ENCODE data around the gene ECM2. TPM values are rescaled to one million over a fixed set of nuclear protein-coding genes. Genes with fewer than 3 reads are reported as not detected.

The ECM2 gene
- total RNA-seq, 1 donor: 62.2 TPM

DNA sequence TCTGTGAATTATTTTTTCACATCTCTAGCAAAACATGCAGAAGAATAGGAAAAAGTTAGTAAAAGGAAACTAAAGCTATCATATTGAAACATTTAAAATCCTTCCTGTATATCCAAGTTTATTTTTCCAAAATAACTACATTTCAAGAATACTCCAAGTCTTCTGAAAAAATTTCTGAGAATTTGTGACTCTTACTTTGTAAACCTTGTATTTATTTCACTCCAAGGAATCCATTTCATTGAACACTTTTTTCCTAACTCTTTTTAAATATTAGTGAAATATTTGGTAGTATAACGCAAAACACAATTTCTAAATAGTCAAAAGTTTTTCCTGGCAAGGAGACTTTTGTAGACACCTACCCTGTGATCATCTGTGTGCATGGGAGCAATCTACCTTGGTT, 19.3 kb downstream of the ECM2 start:
- Histone ChIP-seq H3K4me3 (ENCODE audit: insufficient read depth, low read length) (no peak overlapping the region), H2AFZ (ENCODE audit: low read length) (no peak overlapping the region), H3K4me1 (ENCODE audit: insufficient read depth, low read length) (peaks cover 20% of the 10 kb centered on the region), H3K36me3 (ENCODE audit: insufficient read depth, low read length) (no peaks in the 10 kb centered on the region), H4K20me1 (ENCODE audit: insufficient read depth, low read length) (no peaks in the 10 kb centered on the region), H3K79me2 (ENCODE audit: insufficient read depth, low read length) (no peaks in the 10 kb centered on the region), H3K9me3 (ENCODE audit: low read depth, low read length) (no peaks in the 10 kb centered on the region), H3K4me2 (ENCODE audit: insufficient read depth, low read length) (no peak overlapping the region), H3K27me3 (ENCODE audit: insufficient read depth, low read length) (no peaks in the 10 kb centered on the region), H3K27ac (ENCODE audit: low read depth, low read length) (no peak overlapping the region)
- TF ChIP-seq, protein P1, sequence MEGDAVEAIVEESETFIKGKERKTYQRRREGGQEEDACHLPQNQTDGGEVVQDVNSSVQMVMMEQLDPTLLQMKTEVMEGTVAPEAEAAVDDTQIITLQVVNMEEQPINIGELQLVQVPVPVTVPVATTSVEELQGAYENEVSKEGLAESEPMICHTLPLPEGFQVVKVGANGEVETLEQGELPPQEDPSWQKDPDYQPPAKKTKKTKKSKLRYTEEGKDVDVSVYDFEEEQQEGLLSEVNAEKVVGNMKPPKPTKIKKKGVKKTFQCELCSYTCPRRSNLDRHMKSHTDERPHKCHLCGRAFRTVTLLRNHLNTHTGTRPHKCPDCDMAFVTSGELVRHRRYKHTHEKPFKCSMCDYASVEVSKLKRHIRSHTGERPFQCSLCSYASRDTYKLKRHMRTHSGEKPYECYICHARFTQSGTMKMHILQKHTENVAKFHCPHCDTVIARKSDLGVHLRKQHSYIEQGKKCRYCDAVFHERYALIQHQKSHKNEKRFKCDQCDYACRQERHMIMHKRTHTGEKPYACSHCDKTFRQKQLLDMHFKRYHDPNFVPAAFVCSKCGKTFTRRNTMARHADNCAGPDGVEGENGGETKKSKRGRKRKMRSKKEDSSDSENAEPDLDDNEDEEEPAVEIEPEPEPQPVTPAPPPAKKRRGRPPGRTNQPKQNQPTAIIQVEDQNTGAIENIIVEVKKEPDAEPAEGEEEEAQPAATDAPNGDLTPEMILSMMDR (IDR thresholded peaks at IDR 0.05; ENCODE audit: extremely low read depth, low read depth, low read length): no peak
- DNase-seq (ENCODE audit: insufficient read length, low spot score, missing footprints): no peak

DNA sequence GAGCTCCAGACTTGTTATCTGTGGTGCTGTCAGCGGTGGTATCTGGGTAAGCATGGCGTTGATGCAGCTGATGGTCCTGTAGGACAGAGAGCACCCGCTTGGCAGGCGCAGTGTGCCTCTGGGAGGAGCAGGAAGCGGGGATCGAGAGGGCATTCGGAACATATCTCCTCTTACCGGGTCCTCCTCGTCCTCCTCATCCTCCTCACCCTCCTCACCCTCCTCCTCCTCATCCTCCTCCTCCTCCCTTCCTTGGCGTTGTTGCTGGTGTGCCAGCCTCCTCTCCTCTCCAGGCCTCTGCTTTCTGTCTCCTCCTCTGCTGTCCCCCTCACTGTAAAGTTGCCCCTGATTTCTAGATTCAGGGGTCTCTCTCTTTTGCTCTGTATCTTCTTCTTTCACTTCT, 21.2 kb downstream of the ECM2 start:
- Histone ChIP-seq H3K79me2 (ENCODE audit: insufficient read depth, low read length) (no peaks in the 10 kb centered on the region), H3K4me2 (ENCODE audit: insufficient read depth, low read length) (no peak overlapping the region), H3K36me3 (ENCODE audit: insufficient read depth, low read length) (no peaks in the 10 kb centered on the region), H3K9me3 (ENCODE audit: low read depth, low read length) (no peaks in the 10 kb centered on the region), H3K4me3 (ENCODE audit: insufficient read depth, low read length) (no peak overlapping the region), H3K4me1 (ENCODE audit: insufficient read depth, low read length) (peaks cover 25% of the 10 kb centered on the region), H3K27ac (ENCODE audit: low read depth, low read length) (no peak overlapping the region), H4K20me1 (ENCODE audit: insufficient read depth, low read length) (no peaks in the 10 kb centered on the region), H2AFZ (ENCODE audit: low read length) (no peak overlapping the region), H3K27me3 (ENCODE audit: insufficient read depth, low read length) (no peaks in the 10 kb centered on the region)
- DNase-seq (ENCODE audit: insufficient read length, low spot score, missing footprints): no peak
- TF ChIP-seq, protein P1 (IDR thresholded peaks at IDR 0.05; ENCODE audit: extremely low read depth, low read depth, low read length): no peak

DNA sequence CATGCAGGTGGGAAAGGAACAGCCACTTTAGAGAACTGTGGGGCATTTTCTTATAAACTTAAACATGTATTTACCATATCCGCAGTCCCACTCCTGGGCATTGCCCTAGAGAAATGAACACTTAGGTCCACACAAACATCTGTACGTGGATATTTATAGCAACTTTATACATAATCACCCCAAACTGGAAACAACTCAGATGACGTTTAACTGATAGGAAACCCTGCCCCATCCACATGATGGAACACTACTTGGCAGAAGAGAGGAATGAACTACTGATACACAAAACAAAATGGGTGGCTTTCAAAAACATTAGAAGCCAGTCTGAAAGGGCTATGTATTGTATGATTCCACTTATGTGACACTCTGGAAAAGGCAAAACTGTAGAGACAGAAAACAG, 22.4 kb downstream of the ECM2 start:
- TF ChIP-seq, protein P1 (IDR thresholded peaks at IDR 0.05; ENCODE audit: extremely low read depth, low read depth, low read length): no peak
- Histone ChIP-seq H3K4me2 (ENCODE audit: insufficient read depth, low read length) (no peak overlapping the region), H3K4me1 (ENCODE audit: insufficient read depth, low read length) (peaks cover 24% of the 10 kb centered on the region), H3K9me3 (ENCODE audit: low read depth, low read length) (no peaks in the 10 kb centered on the region), H3K36me3 (ENCODE audit: insufficient read depth, low read length) (no peaks in the 10 kb centered on the region), H3K79me2 (ENCODE audit: insufficient read depth, low read length) (no peaks in the 10 kb centered on the region), H4K20me1 (ENCODE audit: insufficient read depth, low read length) (no peaks in the 10 kb centered on the region), H3K27me3 (ENCODE audit: insufficient read depth, low read length) (no peaks in the 10 kb centered on the region), H3K4me3 (ENCODE audit: insufficient read depth, low read length) (no peak overlapping the region), H3K27ac (ENCODE audit: low read depth, low read length) (no peak overlapping the region), H2AFZ (ENCODE audit: low read length) (no peak overlapping the region)
- DNase-seq (ENCODE audit: insufficient read length, low spot score, missing footprints): no peak

DNA sequence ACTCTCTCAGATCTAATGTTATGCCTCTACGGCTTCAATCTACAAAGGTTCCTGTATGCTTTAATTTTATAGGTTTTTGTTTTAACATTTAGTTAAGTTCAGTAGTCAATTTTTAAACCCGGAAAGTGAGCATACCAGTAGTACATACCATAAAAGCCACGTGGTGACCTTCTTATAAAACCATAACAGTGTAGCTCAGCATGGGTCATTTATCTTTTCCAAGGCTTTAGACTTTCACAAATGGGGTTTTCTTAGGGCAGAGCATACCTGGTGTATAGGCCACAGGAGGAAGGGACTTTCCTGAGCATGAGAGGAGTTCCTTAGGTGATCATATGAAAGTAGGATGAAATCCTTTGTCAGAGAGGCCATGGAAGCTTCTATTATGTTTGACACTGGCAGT, 23.2 kb downstream of the ECM2 start:
- Histone ChIP-seq H3K27me3 (ENCODE audit: insufficient read depth, low read length) (no peaks in the 10 kb centered on the region), H3K79me2 (ENCODE audit: insufficient read depth, low read length) (no peaks in the 10 kb centered on the region), H4K20me1 (ENCODE audit: insufficient read depth, low read length) (no peaks in the 10 kb centered on the region), H3K4me1 (ENCODE audit: insufficient read depth, low read length) (peaks cover 18% of the 10 kb centered on the region), H3K36me3 (ENCODE audit: insufficient read depth, low read length) (no peaks in the 10 kb centered on the region), H3K27ac (ENCODE audit: low read depth, low read length) (no peak overlapping the region), H2AFZ (ENCODE audit: low read length) (no peak overlapping the region), H3K9me3 (ENCODE audit: low read depth, low read length) (no peaks in the 10 kb centered on the region), H3K4me3 (ENCODE audit: insufficient read depth, low read length) (no peak overlapping the region), H3K4me2 (ENCODE audit: insufficient read depth, low read length) (no peak overlapping the region)
- TF ChIP-seq, protein P1 (IDR thresholded peaks at IDR 0.05; ENCODE audit: extremely low read depth, low read depth, low read length): no peak
- no peak for DNase-seq (ENCODE audit: insufficient read length, low spot score, missing footprints)
